HG03135 (cell line): ENCODE data around the gene TUSC2.

Experiments
- ATAC-seq: cut with Tn5 transposase; IDR thresholded peaks from one replicate; pipeline ENCODE4 v1.9.1; 2021; ENCODE audit warnings: mild to moderate bottlenecking, moderate library complexity; ENCODE audit not compliant: unreplicated experiment

TUSC2 gene

DNA sequence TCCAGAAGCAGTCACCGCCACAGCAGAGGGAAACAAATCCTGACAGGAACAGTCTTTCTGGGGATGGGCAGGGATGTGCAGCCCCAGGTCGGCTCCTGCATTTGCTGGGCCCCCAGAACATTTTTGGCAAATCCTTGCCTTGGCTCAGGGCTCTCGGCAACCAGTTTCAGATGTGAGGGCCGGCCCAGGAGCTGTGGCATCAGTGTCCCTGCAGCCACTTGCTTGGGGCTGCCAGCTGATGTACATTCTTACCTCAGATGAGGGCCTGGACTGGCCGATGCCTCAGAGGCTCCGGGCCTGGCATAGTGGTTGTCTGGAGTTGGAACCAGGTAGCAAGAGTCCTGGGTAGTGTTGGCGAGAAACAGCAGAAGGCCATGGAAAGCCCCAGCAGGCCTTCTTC, 26.8 kb upstream of the TUSC2 start:
- no peak for ATAC-seq

DNA sequence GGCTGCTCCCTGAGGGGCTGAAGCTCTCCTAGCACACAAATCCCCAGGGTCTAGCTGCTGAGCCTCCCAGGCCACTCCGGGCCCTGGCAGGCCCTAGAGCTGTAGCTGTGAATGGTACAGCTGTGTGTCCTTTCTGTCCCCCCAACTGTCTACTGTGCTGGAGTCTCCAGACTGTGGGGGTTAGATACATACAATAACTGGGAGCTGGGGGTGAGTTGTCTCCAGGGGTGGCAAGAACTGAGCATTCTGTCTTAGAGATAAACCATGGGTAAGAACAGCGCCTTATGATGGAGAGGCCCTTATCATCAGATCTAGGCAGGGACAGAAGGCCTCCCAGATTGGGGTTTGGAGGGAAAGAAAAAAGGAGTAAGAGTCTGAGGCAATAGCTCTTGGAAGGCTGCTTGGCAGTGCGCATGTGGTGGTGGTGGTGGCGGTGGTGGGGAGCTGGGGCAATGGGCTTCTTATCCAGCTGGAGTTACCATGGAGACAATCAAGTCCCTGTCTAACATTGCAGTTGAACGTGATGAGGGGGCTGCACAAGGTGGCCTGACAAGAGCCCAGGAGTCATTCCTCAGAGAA, 26.3 kb upstream of the TUSC2 start:
- no peak for ATAC-seq

DNA sequence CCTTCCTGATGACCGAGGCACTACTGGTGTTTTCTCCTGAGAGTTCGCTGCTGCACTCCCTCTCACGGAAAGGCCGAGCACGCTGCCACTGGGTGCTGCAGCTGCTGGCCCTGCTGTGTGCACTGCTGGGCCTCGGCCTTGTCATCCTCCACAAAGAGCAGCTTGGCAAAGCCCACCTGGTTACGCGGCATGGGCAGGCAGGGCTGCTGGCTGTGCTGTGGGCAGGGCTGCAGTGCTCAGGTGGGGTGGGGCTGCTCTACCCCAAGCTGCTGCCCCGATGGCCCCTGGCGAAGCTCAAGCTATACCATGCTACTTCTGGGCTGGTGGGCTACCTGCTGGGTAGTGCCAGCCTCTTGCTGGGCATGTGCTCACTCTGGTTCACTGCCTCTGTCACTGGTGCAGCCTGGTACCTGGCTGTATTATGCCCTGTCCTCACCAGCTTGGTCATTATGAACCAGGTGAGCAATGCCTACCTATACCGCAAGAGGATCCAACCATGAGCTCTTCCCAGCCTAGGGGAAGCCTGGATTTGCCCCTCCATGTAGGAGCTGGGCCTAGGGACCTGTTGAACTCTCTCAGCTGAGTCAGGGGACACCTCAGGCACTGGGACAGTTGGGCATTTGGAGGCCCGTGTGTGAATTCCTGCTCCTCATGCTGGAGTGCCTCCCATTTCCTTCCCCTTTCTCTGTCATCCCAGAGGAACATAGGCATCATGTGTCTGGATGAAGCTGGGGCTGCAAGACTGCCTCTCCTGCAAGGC, 25.4 kb upstream of the TUSC2 start:
- ATAC-seq, result no peak

DNA sequence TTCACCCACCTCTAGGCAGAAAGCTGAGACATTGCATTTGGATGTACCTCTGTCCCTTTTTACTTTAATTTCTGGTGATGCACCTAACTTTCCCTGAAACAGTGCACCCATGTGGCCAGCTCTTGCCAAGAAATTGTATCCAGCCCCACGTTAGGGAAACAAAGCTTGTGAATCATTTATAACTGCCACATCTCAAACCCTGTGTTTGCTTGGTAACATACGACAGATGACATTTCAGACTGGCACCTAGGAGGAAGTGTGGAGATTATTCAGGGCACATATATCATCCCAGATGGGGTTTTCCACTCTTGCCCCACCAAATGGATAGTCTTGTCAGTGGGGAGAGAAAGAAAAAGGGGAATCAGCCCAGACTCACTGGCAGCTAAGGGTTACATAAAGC, 24.8 kb upstream of the TUSC2 start:
- no peak for ATAC-seq

DNA sequence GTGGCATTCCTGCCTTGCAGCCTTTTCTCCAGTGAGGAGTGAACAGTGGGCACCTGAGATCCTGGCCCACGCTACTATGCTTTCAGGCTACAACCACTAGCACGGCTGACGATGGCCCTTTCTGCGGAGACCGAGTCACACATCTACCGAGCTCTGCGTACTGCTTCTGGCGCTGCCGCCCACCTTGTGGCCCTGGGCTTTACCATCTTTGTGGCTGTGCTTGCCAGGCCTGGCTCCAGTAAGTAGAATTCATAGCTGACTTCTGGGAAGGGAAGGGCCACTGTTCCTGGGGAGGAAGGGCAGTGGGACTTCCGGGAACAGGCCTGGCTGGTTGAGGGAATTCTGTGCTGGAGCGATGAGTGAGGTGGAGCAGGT, 23.3 kb upstream of the TUSC2 start:
- no peak for ATAC-seq

DNA sequence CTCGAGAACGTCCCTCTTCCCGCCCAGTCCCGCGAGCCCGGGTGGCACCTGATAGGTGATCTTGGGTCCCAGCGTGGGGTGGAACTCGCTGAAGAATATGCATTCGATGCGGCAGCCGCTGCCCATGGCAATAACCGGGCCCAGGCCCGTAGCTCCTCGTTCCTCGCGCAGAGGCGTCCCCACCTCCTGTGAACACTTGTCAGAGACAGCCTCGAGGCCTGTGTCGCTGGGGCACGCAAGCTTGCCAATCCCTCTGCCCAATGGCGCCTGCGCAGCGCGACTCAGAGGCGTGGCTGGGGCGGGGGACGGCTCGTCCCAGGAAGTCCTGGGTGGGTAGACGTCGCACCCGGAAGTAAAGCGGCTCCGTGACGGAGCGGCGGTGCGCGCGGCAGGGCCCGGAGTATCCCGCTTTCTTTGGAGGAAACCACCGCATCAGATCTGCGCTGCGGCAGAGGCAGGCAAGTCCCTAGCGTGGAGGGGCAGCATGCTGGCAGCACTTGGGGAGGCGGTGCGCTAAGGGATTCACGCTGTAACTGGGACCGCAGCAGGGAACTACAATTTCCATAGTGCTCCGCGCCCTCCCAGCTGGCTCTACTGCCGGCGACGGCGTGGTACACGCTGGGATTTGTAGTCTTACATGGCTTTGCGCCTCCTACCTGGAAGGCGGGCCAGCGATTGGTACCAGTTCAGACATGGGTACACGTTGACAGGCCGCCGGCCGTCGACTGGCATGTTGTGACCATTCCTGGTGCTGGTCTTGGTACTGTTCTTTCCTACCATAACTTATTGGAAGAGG, 22.7 kb upstream of the TUSC2 start, which contains the start of the genes CYB561D2 and NPRL2:
Gene CYB561D2 (plus strand): TSS at position 336 of the 796 bp plus-strand sequence. CDS start 572 bp downstream, outside the sequence.
Gene NPRL2 (minus strand): TSS at position 249 of the 796 bp plus-strand sequence. CDS start 123 bp downstream, at position 126.
- ATAC-seq, result peak; percentile 78

DNA sequence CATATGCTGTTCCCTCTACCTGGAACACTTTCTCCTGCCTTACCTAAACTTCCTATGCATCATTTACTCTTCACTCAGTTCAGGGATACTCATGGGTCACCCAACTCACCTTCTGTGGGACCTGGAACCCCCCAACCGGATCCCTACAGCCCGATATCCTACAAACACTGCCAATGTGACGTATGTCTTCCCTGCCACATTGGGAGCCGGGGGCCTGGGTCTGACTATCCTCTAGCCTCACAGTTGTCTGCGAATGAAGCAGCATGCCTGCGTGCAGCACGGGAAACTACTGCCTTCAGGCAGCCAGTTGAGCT, 22.1 kb upstream of the TUSC2 start:
- ATAC-seq, result no peak

DNA sequence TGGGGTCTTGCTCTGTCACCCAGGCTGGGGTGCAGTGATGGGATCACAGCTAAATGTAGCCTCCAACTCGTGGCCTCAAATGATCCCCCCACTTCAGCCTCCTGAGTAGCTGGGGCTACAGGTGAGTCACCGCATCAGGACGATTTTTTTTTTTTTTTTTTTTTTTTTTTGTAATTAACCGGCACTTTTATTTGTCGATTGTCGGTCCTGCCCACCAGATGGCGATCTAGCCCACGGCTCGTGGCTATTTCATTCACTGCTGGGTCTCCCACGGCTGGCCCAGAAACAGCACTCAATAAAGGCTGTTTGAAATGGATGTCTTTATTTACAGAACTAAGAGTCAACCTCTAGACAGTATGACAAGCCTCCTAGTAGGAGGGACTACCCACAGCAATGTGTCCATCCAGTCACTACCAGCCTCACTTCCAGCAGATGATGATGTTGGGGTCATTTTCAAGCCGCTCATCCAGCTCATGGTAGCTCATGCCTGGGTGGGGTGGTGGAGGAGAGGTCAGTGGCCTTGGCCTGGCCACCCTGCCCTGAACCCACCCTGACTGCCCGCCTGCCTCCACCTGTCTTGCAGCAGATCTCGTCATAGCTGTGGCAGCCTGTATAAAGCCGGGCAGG, 19.3 kb upstream of the TUSC2 start:
- ATAC-seq, result no peak

DNA sequence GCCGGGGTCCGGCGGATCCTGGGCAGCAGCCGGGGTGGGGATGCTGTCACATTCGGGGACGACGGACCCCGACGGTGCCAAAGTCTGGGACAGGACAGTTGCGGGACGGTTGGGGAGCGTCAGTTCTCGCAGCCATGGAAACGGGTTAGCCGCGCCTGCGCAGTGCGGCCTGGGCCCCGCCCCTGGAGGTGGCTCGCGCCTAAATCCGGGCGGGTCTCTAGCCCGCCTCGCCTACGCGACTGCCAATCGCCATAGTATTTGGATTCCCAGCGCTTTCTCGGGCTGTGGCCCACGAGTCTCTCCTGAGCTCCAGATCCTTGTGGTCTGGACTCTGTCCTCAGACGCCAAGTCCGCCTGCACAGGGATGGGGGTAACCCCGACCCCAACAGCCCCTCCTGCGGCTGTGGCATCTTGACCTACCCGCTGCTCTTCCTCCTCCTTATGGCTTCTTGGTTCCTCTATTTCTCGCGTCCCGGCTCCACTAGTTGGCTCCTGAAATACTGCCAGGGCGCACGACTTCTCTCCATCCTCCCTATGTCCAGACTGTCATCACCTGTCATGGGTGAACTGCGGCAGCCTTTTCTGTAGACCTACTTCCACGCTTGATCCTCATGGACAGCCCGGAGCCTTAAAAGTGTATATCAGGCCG, 17.7 kb upstream of the TUSC2 start, which contains the start of gene ZMYND10:
Gene ZMYND10 (minus strand): TSS at position 147 of the 649 bp plus-strand sequence. CDS start 153 bp downstream, outside the sequence.
- no peak for ATAC-seq

DNA sequence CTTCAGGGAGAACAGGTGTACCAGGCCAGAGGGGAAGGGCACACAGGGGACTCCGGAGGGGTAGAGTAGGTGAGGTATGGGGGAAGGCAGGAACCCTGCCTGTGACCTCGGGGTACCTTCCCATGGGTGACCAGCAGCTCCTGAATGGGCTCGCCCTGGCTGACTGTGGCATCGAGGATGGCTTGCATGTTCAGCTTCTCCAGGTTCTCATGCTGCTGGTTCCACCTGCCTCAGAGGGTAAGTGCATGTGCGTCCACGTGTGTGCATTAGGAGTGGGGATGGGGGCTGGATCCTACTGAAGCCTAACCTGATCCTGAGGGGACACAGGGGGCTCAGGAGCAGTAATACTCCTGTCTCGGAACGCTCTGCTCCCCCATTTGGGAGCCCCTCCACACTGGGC, 17.0 kb upstream of the TUSC2 start:
- ATAC-seq, result no peak

DNA sequence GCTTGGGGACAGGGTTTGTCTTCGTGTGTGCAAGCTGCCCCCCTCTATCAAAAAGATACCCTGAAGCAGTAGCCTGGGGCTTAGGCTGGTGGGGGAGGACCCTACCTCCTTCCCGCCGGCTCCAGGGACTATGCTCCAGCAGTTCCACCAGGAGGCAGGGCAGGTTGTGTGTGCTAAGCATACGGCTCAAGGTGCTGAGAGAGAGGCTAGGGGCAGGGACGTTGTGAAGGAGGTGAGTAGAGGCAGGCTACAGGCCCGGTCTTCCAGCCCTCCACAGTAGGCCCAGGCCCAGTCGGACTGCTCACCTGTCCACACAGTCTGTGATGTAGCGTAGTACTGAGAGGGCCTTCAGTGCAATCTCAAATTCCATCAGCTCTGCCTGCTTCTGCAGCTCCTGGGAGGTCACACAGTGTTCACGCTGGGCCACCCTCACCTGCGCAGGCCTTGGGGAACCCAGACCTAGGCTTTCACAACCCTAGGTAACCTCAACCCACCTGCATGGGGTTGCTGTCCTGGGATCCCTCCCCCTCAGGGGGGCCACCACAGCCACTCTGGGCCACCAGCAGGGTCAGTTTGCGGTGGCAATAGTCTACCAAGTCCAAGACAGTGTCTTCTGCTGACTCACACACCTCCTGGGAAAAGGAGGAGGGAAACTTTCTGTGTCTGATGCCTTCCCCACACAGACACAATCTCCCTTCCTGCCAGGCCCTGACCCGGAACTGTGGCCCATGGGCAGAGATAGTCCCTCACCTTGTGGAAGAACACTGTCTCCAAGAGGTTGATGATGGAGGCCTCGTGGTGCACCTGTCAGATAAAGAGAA, 15.0 kb upstream of the TUSC2 start:
- ATAC-seq, result no peak

DNA sequence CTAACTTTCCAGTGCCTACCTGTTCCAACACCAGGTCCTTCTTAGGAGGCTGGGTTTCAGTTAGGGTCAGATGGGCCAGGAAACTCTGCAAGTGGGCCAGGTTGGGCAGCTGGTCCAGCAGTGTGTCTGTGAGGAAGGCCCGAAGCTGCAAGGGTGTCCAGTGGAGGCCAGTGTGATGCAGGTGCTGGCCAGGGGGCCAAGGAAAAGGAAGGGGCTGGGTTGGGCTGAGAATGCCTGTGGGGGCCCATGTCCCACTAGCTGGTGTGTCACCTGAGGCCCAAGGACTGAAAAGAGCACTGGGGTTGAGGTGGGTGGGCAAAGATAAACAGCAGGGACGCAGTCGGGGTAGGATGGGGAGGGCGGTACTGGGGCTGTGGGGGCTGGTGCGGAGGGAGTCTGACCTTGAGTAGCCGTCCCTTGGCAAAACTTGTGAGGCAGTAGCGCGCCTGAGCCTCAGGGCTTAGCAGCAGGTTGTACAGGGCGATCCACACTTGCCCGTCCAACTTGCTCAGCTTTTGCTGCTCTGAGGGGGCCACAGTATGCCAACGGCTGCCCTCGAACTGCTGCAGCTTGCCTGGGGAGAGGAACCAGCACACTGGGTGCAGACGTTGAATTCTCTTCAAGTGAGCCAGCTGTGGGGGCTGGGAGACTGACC, 14.1 kb upstream of the TUSC2 start:
- no peak for ATAC-seq

DNA sequence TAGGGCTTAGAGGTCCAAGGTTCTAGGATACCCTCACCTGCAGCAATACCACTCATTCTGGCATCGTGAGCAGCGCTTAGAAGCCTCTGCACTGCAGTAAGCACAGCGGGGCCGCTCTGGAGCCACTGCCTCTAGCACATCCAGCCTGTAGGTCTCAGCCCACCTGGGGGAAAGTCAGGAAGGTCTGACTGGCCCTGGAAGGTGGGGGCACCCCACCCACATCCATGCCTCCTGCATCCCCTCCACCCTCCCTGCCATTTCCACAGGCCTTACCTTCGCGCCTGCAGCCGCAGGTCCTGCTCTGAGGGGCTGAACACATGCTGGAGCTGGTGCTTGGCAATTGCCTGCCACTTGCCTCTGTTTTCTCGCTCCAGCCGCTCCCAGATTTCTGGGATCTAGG, 13.5 kb upstream of the TUSC2 start:
- no peak for ATAC-seq

DNA sequence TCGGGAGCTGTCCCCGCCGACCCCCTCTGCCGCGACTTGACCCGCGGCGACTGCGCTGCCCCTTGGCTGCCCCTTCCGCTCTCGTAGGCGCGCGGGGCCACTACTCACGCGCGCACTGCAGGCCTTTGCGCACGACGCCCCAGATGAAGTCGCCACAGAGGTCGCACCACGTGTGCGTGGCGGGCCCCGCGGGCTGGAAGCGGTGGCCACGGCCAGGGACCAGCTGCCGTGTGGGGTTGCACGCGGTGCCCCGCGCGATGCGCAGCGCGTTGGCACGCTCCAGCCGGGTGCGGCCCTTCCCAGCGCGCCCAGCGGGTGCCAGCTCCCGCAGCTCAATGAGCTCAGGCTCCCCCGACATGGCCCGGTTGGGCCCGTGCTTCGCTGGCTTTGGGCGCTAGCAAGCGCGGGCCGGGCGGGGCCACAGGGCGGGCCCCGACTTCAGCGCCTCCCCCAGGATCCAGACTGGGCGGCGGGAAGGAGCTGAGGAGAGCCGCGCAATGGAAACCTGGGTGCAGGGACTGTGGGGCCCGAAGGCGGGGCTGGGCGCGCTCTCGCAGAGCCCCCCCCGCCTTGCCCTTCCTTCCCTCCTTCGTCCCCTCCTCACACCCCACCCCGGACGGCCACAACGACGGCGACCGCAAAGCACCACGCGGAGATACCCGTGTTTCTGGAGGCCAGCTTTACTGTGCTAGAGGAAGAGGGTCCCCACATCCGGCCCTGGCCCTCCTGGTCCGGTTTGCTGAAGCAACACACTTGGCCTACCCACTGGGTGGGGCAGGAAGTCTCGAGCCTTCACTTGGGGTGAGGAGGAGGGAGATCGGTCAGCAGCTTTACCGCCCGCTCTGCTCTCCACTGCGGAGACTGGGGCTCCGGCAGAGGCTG, 12.7 kb upstream of the TUSC2 start, which contains the start of gene RASSF1:
Gene RASSF1 (minus strand): TSS at position 389 of the 882 bp plus-strand sequence. CDS start 31 bp downstream, at position 358.
- ATAC-seq, result no peak

DNA sequence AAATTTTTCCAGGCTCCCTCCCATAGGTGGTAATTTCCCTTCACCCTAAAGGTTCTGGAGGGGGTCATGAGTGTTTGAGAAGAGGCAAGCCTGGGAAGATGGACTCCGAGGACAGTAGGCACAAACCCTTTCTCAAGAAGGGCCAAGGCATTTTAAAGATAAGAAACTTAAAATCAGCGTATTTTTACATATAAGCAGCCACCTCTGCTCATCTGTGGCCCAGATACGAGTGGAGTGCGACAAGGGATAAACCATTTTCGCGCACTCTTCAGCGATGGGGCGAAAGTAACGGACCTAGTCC, 12.1 kb upstream of the TUSC2 start:
- ATAC-seq, result no peak

DNA sequence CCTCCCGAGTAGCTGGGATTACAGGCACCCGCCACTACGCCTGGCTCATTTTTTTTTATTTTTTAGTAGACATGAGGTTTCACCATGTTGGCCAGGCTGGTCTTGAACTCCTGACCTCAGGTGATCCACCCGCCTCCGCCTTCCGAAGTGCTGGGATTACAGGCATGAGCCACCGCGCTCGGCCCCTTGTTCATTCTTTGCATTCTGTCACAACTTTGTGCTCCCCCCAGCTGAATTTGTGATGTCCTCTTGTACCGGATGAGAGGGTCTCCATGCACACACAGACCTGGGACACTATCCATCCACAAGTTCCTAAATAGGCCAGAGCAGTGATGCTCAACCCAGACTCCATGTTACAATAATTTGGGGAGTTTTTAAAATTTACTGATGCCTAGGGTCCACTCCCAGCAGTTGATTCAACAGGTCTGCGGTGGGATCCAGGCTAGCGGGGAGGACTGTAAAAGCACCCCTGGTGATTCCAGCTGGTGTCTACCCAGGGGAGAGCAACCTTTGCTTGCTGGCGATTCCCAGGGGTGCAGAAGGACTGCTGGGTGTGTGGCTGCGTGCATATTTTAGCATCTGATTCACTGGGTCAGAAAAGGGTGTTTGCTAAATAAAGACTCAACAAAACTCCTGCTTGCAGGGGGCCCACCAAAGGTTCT, 11.6 kb upstream of the TUSC2 start:
- ATAC-seq, result no peak

DNA sequence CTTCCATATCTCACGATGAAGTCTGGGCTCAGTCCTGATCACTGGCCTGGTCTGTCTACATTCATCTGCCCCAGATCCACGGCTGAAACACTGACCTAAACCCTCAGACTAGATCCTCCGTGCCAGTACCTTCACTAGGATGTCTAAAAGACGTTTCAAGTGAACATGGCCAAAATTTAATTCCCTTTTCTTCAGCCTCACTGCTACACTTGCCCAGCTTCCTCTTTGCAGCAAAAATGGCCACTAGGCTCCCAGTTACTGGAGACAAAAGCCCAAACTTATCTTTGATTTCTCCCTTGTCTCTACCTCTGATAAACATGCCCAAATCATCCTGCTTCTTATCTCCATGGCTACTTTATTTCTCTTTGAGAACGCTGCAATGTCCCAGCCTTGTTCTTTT, 10.9 kb upstream of the TUSC2 start:
- no peak for ATAC-seq
